Measurements from ENCODE around the gene GADD45A. TPM values are rescaled to one million over a fixed set of nuclear protein-coding genes. Genes with fewer than 3 reads are reported as not detected.

The GADD45A gene
- total RNA-seq, 6 experiments from 2014 or later = 14.1 to 66.4 (median 43.6) TPM

GRCh38 chr1:67647036-67647798 is 37.8 kb upstream of the GADD45A start:
- no peaks in the 10 kb centered on the region for H3K27me3 ChIP-seq
- WGBS (ENCODE audit: insufficient coverage, low coverage, low lambda C conversion rate, missing lambda C conversion rate) = 31% methylated on average over 7 of the region's 7 CpGs
- H3K36me3 ChIP-seq = no peaks in the 10 kb centered on the region
- peak; percentile 55 to 93 (median 74) for DNase-seq
- H3K4me1 ChIP-seq = peaks cover 0 to 33% (median 14%) of the 10 kb centered on the region in 4 donors
- TF ChIP-seq POLR2A (IDR thresholded peaks at IDR 0.05) = no peak
- intact Hi-C loops (cut with DNase I) = no loop called here
- H3K4me3 ChIP-seq = no peak overlapping the region
- H3K27ac ChIP-seq = peak overlapping the region; percentile 44 to 85 (median 69)
- H3K9me3 ChIP-seq = no peaks in the 10 kb centered on the region
- ATAC-seq = peak; percentile 78 to 86 (median 82)

- Histone ChIP-seq H3K27me3 (no peaks in the 10 kb centered on the region), H3K4me1 (peaks cover 0 to 33% (median 14%) of the 10 kb centered on the region in 4 donors), H3K9me3 (no peaks in the 10 kb centered on the region), H3K36me3 (no peaks in the 10 kb centered on the region), H3K27ac (peak overlapping the region in 1 of 3 donors; percentile 85), H3K4me3 (no peak overlapping the region)
- 56% methylated on average over 3 of the region's 3 CpGs for WGBS (ENCODE audit: insufficient coverage, low coverage, low lambda C conversion rate, missing lambda C conversion rate)
- no peak for TF ChIP-seq POLR2A (IDR thresholded peaks at IDR 0.05)
- TF ChIP-seq CTCF (IDR thresholded peaks at IDR 0.05) = no peak
- no peak for DNase-seq
- ATAC-seq = no peak
- intact Hi-C loops (cut with DNase I) = no loop called here
Observed at GRCh38 chr1:67647814-67648358, 37.1 kb upstream of the GADD45A start.

GRCh38 chr1:67648582-67649326 is 36.2 kb upstream of the GADD45A start:
- Histone ChIP-seq H3K27me3 (no peaks in the 10 kb centered on the region), H3K4me1 (peaks cover 0 to 33% (median 14%) of the 10 kb centered on the region in 4 donors), H3K27ac (no peak overlapping the region), H3K9me3 (no peaks in the 10 kb centered on the region), H3K36me3 (no peaks in the 10 kb centered on the region), H3K4me3 (no peak overlapping the region)
- DNase-seq (no peak), ATAC-seq (no peak)
- intact Hi-C loops (cut with DNase I) = no loop called here
- TF ChIP-seq POLR2A (IDR thresholded peaks at IDR 0.05) (no peak), CTCF (IDR thresholded peaks at IDR 0.05) (no peak)
- 68% methylated on average over 6 of the region's 6 CpGs for WGBS (ENCODE audit: insufficient coverage, low coverage, low lambda C conversion rate, missing lambda C conversion rate)

- ATAC-seq (no peak), DNase-seq (no peak)
- Histone ChIP-seq H3K36me3 (no peaks in the 10 kb centered on the region), H3K27ac (no peak overlapping the region), H3K27me3 (no peaks in the 10 kb centered on the region), H3K4me1 (peaks cover 0 to 32% (median 13%) of the 10 kb centered on the region in 4 donors), H3K4me3 (no peak overlapping the region), H3K9me3 (no peaks in the 10 kb centered on the region)
- TF ChIP-seq CTCF (IDR thresholded peaks at IDR 0.05) (no peak), POLR2A (IDR thresholded peaks at IDR 0.05) (no peak)
- intact Hi-C loops (cut with DNase I) = no loop called here
Observed at GRCh38 chr1:67650061-67650460, 34.9 kb upstream of the GADD45A start.

GRCh38 chr1:67651031-67651430 is 34.0 kb upstream of the GADD45A start:
- Histone ChIP-seq H3K27ac (no peak overlapping the region), H3K4me1 (peaks cover 0 to 22% (median 9%) of the 10 kb centered on the region in 4 donors), H3K4me3 (no peak overlapping the region), H3K36me3 (no peaks in the 10 kb centered on the region), H3K9me3 (no peaks in the 10 kb centered on the region), H3K27me3 (no peaks in the 10 kb centered on the region)
- TF ChIP-seq POLR2A (IDR thresholded peaks at IDR 0.05) (no peak), CTCF (IDR thresholded peaks at IDR 0.05) (no peak)
- ATAC-seq (no peak), DNase-seq (no peak)
- intact Hi-C loops (cut with DNase I) = no loop called here
- WGBS (ENCODE audit: insufficient coverage, low coverage, low lambda C conversion rate, missing lambda C conversion rate) = 75% methylated on average over 3 of the region's 3 CpGs

Measured in right lobe of liver (tissue), 6 donors.